WI38 (cell line): ENCODE measurements around the gene ANKRD13A.

Experiments
- H3K4me3 ChIP-seq: 2 replicates; pipeline ENCODE4 v1.5.1; 2011; ENCODE audit warnings: low read depth, mild to moderate bottlenecking, control low read depth, low read length
- TF ChIP-seq, protein P1 (sequence below): IDR thresholded peaks from 2 replicates; pipeline ENCODE4 v1.5.1; 2012; ENCODE audit warnings: low read depth, mild to moderate bottlenecking, control low read depth, low read length

ANKRD13A gene

DNA sequence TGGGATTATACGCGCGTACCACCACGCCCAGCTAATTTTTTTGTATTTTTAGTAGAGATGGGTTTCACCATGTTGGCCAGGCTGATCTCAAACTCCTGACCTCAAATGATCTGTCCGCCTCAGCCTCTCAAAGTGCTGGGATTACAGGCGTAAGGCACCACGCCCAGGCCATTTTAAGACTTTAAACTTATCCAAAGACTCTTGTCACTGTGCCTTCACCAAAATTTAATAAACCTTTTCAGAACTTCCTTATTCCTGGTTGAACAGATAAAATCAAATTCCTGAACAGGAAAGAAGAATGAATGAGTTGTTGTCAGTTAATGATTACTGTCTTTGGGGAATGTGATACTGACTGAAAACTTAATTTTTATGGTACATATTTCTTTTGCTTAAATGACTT is 40.9 kb upstream of the ANKRD13A start:
- no peak overlapping the region for H3K4me3 ChIP-seq
- TF ChIP-seq, protein P1, sequence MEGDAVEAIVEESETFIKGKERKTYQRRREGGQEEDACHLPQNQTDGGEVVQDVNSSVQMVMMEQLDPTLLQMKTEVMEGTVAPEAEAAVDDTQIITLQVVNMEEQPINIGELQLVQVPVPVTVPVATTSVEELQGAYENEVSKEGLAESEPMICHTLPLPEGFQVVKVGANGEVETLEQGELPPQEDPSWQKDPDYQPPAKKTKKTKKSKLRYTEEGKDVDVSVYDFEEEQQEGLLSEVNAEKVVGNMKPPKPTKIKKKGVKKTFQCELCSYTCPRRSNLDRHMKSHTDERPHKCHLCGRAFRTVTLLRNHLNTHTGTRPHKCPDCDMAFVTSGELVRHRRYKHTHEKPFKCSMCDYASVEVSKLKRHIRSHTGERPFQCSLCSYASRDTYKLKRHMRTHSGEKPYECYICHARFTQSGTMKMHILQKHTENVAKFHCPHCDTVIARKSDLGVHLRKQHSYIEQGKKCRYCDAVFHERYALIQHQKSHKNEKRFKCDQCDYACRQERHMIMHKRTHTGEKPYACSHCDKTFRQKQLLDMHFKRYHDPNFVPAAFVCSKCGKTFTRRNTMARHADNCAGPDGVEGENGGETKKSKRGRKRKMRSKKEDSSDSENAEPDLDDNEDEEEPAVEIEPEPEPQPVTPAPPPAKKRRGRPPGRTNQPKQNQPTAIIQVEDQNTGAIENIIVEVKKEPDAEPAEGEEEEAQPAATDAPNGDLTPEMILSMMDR, result no peak

DNA sequence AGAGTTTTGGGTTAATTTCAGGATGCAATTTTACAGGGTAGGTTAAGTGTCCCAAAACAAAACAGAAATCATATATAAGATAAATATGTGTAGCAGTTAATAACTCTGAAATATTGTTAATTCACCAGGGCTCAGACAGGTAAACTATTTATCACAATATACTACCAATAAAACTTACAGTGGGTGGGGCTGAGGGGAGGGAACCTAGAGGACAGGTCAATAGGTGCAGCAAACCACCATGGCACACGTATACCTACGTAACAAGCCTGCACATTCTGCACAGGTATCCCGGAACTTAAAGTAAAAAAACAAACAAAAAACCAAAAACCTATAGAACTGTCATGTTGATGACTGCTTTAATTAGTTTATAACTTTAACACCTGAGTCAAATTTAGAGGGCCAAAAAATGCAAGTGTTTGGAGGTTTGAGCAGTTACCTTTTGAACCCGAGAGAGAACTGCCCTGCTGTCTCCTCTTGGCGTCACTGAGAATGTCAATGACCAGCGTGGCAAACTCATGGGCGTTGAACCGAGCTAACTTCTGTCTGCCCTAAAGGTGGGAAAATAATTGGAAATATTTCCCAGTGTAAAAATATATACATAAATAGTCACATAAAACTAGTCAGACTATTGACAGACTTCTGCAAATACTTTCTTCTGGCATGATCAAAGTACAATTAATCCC is 39.7 kb upstream of the ANKRD13A start:
- no peak overlapping the region for H3K4me3 ChIP-seq
- TF ChIP-seq, protein P1, result no peak

DNA sequence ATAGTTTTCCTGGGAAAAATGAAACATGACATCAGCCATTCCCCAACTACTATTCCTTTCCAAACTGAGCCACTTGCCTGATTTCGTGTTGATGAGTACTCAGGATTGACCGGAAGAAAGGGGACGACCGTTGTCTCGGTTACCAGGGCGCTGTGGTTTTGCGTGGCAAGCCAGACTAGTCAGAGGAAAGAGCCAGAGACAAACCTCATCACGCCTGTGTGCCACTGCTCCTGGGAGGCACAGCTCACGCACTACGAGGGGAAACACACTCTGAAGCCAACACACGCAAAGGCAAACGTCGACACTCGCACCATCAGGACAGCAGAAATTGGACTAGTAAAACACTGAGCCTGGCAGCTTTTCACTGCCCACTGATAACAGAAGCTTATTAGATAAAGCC is 38.0 kb upstream of the ANKRD13A start:
- no peak overlapping the region for H3K4me3 ChIP-seq
- TF ChIP-seq, protein P1, result no peak

DNA sequence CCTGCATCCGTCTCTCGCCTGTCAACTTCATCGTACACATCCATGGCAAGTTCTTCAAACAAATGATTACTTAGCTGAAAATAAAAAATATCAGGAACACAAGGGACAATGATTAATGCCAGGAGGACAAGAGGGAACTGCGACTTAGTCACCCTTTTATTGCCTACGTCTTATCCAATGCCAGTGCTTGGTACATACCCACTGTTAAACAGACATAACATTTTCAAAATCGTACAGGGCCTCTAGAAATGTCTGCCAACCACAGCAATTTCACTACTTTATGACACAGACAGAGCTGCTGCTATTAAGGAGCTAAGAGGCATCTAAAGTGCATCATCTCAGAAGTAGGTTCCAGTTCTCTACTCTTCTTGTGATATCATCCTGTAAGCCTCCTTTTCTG is 37.6 kb upstream of the ANKRD13A start:
- H3K4me3 ChIP-seq, result no peak overlapping the region
- TF ChIP-seq, protein P1, result no peak

DNA sequence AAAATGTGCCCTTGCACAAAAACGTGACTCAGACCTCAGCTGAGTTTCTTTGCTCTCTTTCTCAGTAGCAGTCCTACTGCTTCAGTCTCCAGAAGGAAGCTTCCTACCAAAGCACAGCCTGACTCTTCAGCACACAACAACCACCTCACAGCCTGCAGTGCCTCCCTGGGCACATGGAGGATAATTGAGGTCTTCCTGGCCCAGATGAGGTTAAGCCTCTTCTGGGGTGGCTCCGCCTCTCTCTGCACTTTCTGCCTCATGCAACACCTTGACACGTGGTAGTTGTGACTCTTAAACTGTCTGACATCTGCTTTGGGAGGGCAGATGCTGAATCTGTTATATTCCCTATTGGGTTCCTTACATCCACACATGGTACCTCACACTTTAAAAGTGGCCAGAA is 36.8 kb upstream of the ANKRD13A start:
- TF ChIP-seq, protein P1, result no peak
- no peak overlapping the region for H3K4me3 ChIP-seq

DNA sequence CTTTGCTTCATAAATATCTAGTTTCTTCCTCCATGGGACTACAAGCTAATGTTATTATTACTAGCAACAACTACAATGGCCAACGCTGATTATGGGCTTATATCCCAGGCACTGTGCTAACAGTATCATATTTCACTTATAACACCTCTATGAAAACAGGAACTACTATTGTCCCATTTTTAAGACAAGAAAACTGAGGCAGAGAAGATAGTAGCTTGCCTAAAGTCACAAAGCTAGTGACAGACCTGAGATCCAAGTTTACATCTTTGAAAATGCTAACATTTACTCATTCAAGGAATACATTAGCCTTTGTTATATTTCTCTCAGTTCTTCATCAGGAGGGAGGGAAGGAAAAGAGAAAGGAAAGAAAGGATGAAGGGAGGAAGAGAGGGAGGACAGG is 35.9 kb upstream of the ANKRD13A start:
- no peak overlapping the region for H3K4me3 ChIP-seq
- TF ChIP-seq, protein P1, result no peak

DNA sequence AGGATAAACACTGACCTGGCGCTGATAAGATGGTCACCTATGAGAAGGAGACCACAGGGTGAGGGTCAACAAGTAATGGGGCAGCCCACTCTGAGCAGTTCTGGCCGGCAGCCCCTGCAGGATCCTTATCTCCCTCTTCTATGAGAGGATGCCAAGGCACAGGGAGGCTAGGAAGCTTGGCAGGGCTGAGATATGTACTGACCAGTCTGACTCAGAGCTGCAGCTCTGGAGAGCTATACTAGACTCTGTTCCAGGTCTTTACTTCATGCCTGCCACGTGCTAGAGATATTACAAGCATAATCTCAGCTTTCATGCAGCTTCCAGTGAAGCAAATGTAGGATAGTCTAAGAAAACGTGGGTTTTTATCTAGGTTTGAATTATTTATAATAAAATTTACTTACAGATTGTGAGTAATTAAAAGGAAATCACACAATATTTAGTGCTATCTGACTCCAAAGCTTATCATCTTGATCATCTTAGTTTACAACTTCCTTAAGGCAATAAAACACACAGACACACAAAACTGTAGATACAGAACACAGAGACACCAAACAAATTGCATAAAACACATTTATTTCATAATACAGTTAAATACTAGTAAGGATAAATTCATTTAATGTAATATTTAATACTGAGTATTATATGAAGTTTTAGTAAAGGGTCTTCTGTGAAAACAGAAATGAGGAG is 35.3 kb upstream of the ANKRD13A start:
- H3K4me3 ChIP-seq, result no peak overlapping the region
- TF ChIP-seq, protein P1, result no peak
